Measurements from ENCODE around the gene ARHGAP27.
"Not testable (repeated sequence)": the region's sequence is repeated elsewhere in the genome, so short reads cannot be mapped to it uniquely, and the experiment has no call there.

DNA sequence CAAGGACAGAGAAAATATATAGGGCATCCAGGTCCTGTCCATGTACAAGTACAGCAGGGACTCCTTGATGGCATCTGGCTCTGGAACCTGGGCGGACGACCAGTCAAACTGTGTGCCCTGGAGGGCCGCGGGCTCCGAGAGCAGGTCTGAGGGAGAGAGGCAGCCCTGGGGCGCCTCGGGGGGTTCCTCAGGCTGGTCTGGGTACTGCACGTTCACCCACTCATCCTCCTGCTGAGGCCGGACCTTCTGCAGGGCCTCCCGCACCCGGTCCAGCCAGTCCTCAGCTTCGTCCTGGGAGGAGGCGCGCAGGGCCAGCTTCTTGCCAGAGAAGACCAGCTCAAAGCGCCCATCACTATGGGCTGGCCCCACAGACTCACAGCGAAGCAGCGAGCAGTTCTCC lies 21.1 kb upstream of the ARHGAP27 start:
- TF ChIP-seq EZH2 (IDR thresholded peaks at IDR 0.05); POLR2AphosphoS5 (IDR thresholded peaks at IDR 0.05; ENCODE audit: borderline replicate concordance, low read depth, low read length); FOXP2 (optimal IDR thresholded peaks at IDR 0.05; ENCODE audit: control extremely low read depth, extremely low read length, insufficient read depth): not testable (repeated sequence)

All from SK-N-MC (cell line).